KMS-11 (cell line): Measurements from ENCODE around the gene HEY2.

Experiments used
- H2AFZ ChIP-seq: fragments of 200-600 bp; sonication (generic); 2 replicates; pipeline ENCODE4 v1.6.1; 2016; ENCODE audit warnings: antibody characterized with exemption, mixed run types, low read depth
- H3K27ac ChIP-seq: fragments of 200-600 bp; sonication (generic); 2 replicates; pipeline ENCODE4 v1.6.1; 2016; ENCODE audit warnings: mild to moderate bottlenecking, mixed run types
- H3K27me3 ChIP-seq: fragments of 200-600 bp; sonication (generic); 2 replicates; pipeline ENCODE4 v1.6.1; 2017; ENCODE audit warnings: mild to moderate bottlenecking, low read depth, mixed run types, moderate library complexity; ENCODE audit not compliant: insufficient read depth
- H3K36me3 ChIP-seq: fragments of 200-600 bp; sonication (generic); 2 replicates; pipeline ENCODE4 v1.6.1; 2017; ENCODE audit warnings: mild to moderate bottlenecking, mixed run types; ENCODE audit not compliant: insufficient read depth
- H3K4me1 ChIP-seq: fragments of 200-600 bp; sonication (generic); 2 replicates; pipeline ENCODE4 v1.6.1; 2016; ENCODE audit warnings: mild to moderate bottlenecking, low read depth, mixed run types; ENCODE audit not compliant: poor library complexity, severe bottlenecking
- H3K4me2 ChIP-seq: fragments of 200-600 bp; sonication (generic); 2 replicates; pipeline ENCODE4 v1.7.0; 2016; ENCODE audit warnings: mild to moderate bottlenecking, mixed run types
- H3K4me3 ChIP-seq: fragments of 200-600 bp; sonication (generic); IDR thresholded peaks from 2 replicates; pipeline ENCODE4 v1.6.1; 2017; ENCODE audit warnings: low read depth, low read length, mixed read lengths; ENCODE audit not compliant: insufficient read depth
- H3K79me2 ChIP-seq: fragments of 200-600 bp; sonication (generic); 2 replicates; pipeline ENCODE4 v1.6.1; 2016; ENCODE audit warnings: low read depth, mixed run types; ENCODE audit not compliant: insufficient read depth
- H3K9ac ChIP-seq: fragments of 200-600 bp; sonication (generic); 2 replicates; pipeline ENCODE4 v1.6.1; 2016; ENCODE audit warnings: mild to moderate bottlenecking, mixed run types
- H4K20me1 ChIP-seq: fragments of 200-600 bp; sonication (generic); 2 replicates; pipeline ENCODE4 v1.6.1; 2016; ENCODE audit warnings: mild to moderate bottlenecking, mixed run types; ENCODE audit not compliant: insufficient read depth
- TF ChIP-seq, protein P1 (sequence below): fragments of 200-600 bp; sonication (generic); conservative IDR thresholded peaks from 2 replicates; pipeline ENCODE4 v1.6.1; 2017; ENCODE audit warnings: low read depth, mild to moderate bottlenecking, antibody characterized with exemption, low read length, moderate library complexity, mixed read lengths

HEY2 gene

DNA sequence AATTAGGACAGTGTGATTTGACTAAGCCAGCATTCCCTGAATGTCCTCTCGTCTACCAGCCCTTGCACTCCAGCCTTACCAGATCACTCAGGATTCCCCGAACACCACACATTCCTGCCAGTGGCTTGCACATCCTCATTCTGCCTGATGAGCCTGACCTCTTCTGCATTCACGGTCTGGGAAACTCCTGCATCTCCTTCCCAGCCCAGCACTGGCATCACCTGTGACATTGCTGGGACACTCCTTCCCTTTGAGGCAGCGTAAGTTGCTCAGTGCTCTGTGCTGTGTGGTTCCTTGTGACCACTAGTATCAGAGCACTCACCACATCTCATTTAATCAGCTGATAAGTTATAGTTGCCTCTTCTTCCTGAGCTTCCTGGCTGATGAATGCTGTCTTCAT lies 58.6 kb downstream of the HEY2 start:
- Histone ChIP-seq H4K20me1 (no peaks in the 10 kb centered on the region), H3K27ac (no peak overlapping the region), H2AFZ (no peak overlapping the region), H3K36me3 (no peaks in the 10 kb centered on the region), H3K4me3 (no peak overlapping the region), H3K4me2 (no peak overlapping the region), H3K9ac (no peak overlapping the region), H3K4me1 (peaks cover 5% of the 10 kb centered on the region), H3K27me3 (no peaks in the 10 kb centered on the region), H3K79me2 (no peaks in the 10 kb centered on the region)
- TF ChIP-seq, protein P1, sequence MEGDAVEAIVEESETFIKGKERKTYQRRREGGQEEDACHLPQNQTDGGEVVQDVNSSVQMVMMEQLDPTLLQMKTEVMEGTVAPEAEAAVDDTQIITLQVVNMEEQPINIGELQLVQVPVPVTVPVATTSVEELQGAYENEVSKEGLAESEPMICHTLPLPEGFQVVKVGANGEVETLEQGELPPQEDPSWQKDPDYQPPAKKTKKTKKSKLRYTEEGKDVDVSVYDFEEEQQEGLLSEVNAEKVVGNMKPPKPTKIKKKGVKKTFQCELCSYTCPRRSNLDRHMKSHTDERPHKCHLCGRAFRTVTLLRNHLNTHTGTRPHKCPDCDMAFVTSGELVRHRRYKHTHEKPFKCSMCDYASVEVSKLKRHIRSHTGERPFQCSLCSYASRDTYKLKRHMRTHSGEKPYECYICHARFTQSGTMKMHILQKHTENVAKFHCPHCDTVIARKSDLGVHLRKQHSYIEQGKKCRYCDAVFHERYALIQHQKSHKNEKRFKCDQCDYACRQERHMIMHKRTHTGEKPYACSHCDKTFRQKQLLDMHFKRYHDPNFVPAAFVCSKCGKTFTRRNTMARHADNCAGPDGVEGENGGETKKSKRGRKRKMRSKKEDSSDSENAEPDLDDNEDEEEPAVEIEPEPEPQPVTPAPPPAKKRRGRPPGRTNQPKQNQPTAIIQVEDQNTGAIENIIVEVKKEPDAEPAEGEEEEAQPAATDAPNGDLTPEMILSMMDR: no peak

DNA sequence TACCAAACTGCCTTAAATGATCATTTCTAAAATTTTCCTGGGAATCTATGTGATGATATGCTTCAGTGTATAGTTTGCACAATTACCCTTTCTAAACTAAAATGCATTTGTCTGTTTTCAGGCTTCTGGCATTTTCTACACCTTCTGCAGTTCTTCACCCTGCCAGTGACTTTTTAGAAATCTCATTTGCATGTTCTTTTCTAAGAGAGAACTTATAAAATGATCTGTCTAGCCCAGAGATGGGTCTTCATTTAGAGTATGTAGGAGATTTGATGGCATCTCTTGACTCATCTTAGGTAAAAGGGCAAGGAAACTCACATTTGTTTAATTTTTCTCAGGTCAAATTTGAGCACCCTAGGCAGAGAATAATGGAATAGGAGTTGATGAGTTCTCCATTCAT lies 59.2 kb downstream of the HEY2 start:
- no peaks in the 10 kb centered on the region for H4K20me1 ChIP-seq
- no peak overlapping the region for H3K4me2 ChIP-seq
- no peaks in the 10 kb centered on the region for H3K27me3 ChIP-seq
- no peak overlapping the region for H3K4me3 ChIP-seq
- H3K36me3 ChIP-seq: no peaks in the 10 kb centered on the region
- H3K9ac ChIP-seq: no peak overlapping the region
- H3K27ac ChIP-seq: no peak overlapping the region
- TF ChIP-seq, protein P1: no peak
- no peak overlapping the region for H2AFZ ChIP-seq
- H3K4me1 ChIP-seq: peaks cover 3% of the 10 kb centered on the region
- H3K79me2 ChIP-seq: no peaks in the 10 kb centered on the region

DNA sequence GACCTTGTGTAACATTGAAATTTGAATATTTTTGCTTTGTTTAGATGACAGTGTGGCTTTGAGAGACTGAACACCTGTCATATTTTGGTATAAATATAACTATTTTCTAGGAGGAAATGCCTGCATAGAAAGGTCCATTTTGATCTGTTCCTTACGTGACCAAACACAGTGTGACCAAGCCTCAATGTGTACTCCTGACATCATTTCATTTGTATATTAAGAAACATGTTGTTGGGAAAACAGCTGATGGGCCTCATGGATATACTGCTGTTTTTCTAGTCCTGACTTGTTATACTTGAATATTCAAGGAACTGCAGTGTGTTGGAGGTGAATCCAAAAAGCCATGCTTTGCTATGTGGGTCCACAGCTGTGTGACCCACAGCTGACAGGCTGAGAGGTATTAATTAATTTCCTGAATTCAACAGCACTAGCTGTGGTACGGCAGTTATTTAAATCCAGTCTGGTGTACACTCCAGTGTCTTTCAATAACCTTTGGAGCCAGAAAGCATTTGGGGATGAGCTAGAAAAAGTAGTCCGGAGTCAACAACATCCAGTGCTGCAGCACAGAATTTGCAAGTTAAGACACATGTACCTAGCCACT lies 60.2 kb downstream of the HEY2 start:
- Histone ChIP-seq H3K36me3 (no peaks in the 10 kb centered on the region), H3K4me2 (no peak overlapping the region), H3K4me3 (no peak overlapping the region), H3K27ac (no peak overlapping the region), H3K4me1 (peaks cover 3% of the 10 kb centered on the region), H3K9ac (no peak overlapping the region), H3K79me2 (no peaks in the 10 kb centered on the region), H4K20me1 (no peaks in the 10 kb centered on the region), H2AFZ (no peak overlapping the region), H3K27me3 (no peaks in the 10 kb centered on the region)
- TF ChIP-seq, protein P1: no peak

DNA sequence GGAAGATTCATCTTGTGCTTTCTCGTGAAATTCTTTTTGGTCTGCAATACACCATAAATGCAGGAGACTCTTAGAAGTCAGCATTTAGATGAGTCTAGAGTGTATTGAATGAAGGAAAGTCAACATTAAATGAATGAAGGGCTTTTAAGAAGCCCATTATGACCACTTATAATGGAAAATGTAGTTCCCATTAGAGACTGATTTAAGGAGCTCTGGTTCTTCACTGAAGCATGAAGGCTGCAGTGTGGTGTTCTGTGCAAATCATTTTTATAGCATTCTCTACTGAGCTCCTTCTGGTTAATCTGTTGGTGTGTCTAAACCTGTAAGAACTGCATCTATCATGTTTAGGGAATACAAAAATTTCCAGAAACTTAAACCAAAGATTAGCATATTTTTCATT lies 61.0 kb downstream of the HEY2 start:
- Histone ChIP-seq H3K4me2 (no peak overlapping the region), H3K4me3 (no peak overlapping the region), H3K4me1 (peaks cover 3% of the 10 kb centered on the region), H4K20me1 (no peaks in the 10 kb centered on the region), H3K27me3 (no peaks in the 10 kb centered on the region), H3K9ac (no peak overlapping the region), H3K36me3 (no peaks in the 10 kb centered on the region), H3K27ac (no peak overlapping the region), H3K79me2 (no peaks in the 10 kb centered on the region), H2AFZ (no peak overlapping the region)
- TF ChIP-seq, protein P1: no peak
